Colon (tissue), 2 donors: Measurements from ENCODE around the gene PDZD4.
A peak's percentile ranks its signal among the peaks of the same experiment; 100 is the strongest.
"Not testable (repeated sequence)": the region's sequence is repeated elsewhere in the genome, so short reads cannot be mapped to it uniquely, and the experiment has no call there.

ENCODE experiments used
- FAIRE-seq: peaks from 2 replicates; lab custom pipeline; 2012; peaks lifted over from hg19 to GRCh38; lab: Jason Lieb, UNC
- donor health status: control.
- donor health status: control.

The PDZD4 gene

GRCh38 chrX:153844509-153845082 is 14.3 kb upstream of the PDZD4 start:
- FAIRE-seq: peak; percentile 82

DNA sequence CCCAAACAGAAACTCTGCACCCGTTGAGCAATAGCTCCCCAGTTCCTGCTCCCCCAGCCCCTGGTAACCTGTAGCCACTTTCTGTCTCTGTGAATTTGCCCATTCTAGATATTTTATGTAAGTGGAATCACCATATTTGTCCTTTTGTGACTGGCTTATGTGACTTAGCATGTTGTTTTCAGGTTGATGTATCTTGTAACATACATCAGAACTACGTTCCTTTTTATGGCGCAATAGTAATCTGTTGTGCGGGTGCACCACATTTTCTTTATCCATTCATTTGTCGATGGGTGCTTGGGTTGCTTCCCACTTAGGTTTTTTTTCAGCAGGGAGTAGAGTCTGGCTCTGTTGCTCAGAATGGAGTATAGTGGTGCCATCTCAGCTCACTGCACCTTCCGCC is 6.6 kb upstream of the PDZD4 start:
- FAIRE-seq: no peak

DNA sequence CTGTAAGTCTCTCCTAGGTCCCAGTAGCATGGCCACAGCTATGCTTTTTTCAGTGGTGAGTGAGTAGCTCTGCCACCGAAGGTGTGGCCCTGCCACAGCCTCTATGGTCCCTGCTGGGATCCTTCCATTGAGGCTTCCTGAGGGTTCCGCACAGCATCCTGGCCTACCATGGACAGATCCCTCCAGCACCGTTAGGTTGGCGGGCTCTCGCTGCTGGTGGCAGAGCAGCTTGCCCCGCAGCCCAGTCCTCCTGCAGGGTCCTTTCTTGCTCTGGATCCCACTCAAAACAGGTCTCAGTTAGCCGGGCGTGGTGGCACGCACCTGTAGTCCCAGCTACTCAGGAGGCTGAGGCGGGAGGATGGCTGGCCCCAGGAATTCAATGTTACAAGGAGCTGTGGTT is 2.4 kb upstream of the PDZD4 start:
- FAIRE-seq: no peak

- no peak for FAIRE-seq
These were observed 1.2 kb upstream of the PDZD4 start for GRCh38 chrX:153831429-153832150.

- FAIRE-seq: no peak
These were observed 490 bp upstream of the PDZD4 start for GRCh38 chrX:153830640-153831428.

- no peak for FAIRE-seq
These were observed 870 bp downstream of the PDZD4 start for GRCh38 chrX:153829549-153829798.

GRCh38 chrX:153828723-153829548 is 1.4 kb downstream of the PDZD4 start:
- no peak for FAIRE-seq

DNA sequence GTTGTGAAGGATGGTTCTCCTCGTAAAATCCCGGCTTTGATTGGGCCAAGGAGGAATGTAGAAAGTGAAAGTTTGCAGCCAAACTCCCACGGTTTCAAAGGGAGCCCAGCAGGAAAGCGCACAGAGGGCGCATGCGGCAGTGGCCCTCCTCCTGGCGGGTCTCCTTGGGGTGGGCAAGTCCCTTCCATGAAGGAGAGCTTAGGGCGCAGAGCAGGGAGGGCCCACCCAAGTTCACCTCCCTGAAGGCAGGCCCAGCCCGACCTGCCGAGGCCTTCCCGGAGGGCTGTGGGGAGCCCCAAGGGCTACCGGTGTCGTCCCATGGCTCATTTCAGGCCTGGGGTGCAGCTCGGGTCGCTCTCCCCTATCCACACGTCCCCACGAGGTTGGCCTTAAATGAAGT is 2.0 kb downstream of the PDZD4 start:
- no peak for FAIRE-seq

DNA sequence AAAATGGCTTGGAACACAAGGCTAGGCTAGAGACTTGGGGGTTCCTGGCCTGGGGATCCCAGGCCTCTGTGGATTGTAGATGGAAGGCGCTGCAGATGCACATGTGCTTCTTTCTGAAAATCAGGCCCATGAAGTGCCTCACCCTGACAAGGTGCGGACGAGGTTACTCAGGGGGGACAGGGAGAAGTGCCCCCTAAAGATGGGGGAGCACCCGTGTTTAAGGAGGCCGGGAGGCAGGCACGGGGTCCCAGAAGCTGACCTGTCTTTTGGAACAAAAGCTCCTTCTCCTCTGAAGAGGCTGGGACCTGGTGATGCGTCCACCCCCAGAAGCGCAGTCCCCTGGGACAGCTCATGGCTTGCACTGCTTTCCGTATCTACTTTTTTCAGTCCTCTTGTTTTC is 2.4 kb downstream of the PDZD4 start:
- no peak for FAIRE-seq

DNA sequence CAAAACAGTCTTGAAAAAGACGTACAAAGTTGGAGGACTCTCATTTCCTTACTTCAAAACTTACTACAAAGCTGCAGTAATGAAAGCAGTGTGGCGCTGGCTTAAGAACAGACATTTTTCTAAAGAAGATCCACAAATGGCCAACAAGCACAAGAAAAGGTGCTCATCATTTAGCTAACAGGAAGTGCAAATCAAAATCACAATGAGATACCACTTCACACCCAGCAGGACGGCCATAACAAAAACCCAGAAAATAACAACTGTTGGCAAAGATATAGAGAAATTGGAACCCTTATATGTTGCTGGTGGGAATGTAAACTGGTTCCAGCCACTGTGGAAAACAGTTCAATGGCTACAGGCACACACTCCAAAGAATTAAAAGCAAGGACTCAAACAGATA is 3.3 kb downstream of the PDZD4 start:
- FAIRE-seq: peak; percentile 71

DNA sequence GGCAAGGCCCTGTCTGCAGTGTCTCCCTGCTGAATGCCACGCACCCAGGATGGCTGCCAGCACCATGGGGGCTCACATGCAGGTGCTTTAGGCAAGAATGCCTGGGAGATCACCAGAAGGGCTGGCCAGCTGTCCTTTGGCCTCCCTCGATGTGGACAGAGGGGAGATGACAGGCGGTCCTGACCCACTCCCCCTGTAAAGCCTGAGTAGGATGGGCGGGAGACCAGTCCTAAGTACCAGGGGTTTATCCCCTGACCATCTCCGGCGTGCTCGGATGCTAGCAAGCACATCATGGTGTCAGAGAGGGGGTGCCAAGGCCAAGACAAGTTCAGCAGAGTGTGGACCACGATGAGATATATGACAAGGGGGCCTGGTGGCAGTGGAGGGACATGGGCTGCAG is 5.3 kb downstream of the PDZD4 start:
- no peak for FAIRE-seq

DNA sequence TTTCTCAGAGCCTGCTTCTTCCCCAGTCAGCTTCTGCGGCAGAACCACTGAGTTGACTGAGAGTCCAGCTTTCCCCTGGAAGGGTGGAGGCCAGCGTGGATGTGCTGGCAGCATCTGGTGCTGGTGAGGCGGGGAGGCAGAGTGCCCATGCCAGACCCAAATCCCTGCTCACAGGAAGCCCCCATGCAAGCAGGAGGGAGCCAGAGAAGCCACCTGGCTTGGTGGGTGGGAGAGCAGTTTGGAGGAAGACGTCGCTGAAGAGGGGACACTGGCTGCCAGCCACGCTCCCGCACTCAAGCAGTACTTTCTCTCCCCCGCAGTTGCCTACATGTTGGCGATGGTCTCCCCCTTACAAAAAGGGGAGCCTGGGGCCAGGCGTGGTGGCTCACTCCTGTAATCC is 6.0 kb downstream of the PDZD4 start:
- FAIRE-seq: no peak

- no peak for FAIRE-seq
These were observed 9.3 kb downstream of the PDZD4 start for GRCh38 chrX:153821066-153821465.

DNA sequence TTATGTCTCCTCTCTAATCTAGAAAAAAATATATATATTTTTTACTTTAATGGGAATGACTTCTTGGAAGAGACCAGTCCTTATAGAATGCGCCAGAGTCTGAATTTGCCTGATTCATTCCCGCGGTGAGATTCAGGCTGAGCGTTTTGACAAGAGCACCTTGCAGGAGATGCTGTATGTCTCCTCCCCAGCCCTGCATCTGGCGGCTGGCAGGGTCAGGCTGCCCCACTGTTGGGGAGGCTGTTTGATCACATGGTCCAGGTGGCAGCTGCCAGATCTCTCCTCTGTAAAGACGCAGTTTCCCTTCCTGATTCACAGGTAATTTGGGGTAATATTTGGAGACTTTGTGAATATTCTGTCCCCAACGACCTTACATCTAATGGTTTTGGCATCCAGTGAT is 9.7 kb downstream of the PDZD4 start:
- FAIRE-seq: no peak

DNA sequence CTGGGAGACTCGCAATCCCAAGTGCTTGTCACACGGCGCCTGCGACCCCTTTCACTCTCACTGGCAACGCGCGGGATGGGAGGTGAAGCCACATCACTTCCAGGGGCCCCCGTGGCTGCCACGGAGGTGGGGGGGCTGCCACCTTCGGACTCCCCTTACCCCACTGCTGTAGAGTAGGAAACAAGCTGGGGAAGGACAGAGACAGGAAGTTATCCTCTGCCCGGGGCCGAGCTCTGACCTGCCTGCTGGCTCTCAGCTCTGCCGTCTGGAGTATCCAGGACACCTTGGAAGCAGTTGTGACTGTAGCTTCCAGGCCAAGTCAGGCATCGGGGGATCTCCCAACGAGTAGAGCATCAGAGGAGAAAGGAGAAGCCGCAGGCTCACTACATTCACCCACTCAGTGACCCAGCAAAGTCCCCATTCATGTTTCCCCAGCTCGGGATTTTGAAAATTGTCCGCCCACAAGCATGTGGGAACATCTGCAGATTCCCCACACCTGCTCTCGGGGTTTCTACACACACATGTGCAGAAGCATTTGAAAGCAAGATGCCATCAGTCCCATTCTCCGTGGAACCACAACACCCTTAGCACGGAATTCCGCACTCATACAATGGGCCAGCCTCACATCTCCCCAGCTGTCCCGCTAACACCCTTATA is 10.8 kb downstream of the PDZD4 start:
- no peak for FAIRE-seq

DNA sequence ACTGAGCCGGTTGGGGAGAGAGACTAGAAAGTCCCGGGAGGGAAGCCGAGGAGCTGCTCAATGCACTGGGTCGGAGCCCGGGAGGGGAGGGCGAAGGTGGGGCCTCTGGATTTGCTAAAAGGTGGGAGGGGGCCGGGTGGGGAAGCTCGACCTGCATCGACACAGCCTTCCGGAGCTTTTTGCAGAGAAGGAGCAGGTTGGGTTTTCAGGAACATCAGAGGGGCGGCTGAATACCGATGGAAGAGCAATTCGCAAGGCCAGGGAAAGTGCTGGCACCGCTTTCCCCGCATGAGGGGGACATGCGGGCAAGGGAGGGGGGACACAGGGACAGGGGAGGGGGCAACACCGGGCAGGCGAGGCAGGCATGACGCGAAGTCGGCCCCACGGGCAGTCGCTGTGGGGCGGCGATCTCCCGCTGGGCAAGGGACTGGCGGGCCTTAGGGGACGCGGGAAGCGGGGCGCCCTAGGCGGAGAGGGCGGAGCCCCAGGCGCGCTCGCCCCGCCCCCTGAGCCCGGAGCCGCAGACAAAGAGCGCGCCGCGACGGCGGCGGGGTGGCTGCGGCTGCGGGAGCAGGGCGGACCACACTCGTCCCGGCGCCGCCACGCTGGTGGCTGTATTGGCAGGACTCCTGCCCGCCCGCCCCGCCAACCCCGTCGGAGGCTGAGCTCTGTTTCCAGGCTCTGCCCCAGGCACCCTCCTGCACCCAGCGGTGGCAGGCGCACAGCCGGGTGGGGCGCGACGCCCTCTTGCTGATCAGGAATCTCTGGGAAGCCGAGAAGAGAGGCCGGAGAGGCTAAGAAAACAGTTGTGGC is 11.6 kb downstream of the PDZD4 start:
- FAIRE-seq: no peak

DNA sequence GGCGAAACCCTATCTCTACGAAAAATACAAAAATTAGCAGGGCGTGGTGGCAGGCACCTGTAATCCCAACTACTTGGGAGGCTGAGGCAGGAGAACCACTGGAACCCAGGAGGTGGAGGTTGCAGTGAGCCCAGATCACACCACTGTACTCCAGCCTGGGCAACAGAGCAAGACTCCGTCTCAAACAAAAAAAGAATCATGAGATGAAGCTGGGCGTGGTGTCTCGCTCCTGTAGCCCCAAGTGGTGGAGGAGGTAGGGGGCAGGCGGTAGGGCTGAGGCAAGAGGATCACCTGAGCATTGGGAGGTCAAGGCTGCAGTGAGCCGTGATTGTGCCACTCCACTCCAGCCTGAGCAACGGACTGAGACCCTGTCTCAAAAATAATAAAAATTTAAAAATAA is 12.3 kb downstream of the PDZD4 start:
- not testable (repeated sequence) for FAIRE-seq

DNA sequence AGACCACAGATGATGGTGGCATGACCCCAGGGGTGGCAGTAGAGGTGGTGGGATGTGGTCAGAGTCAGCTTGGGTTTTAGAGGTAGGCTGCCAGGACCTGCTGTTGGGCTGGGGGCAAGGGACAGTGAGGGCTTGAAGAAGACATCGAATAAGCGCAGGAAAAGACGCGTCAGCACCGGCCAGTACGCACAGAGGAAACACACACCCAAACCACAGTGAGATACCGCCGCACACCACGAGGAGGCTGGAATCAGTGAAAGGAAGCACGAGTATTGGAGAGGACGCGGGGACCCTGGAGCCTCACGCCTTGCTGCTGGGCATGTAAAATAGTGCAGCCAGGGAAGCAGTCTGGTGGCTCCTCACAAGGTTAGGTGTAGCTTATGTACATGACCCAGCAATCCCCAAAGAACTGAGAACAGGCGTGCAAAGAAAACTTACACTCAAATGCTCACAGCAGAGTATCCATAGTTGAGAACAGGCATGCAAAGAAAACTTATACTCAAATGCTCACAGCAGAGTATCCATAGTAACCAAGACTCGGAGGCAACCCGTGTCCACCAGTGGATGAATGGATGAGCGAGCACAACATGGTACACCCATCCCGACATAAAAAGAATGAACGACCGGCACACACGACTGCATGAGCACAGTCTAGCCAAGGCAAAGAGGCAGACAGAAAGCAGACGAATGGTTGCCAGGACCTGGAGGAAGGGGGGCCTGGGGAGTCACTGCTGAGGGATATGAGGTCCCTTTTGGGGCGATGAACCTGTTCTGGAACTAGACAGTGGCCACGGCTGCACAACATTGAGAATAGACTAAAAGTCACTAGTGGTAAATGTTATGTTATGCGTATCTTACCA is 13.3 kb downstream of the PDZD4 start:
- FAIRE-seq: no peak

GRCh38 chrX:153814591-153815315 is 15.6 kb downstream of the PDZD4 start:
- no peak for FAIRE-seq

GRCh38 chrX:153813161-153813560 is 17.2 kb downstream of the PDZD4 start:
- no peak for FAIRE-seq
